Measurements from ENCODE around the gene TNIK. TPM values are rescaled to one million over a fixed set of nuclear protein-coding genes. Genes with fewer than 3 reads are reported as not detected.

The TNIK gene
- polyA plus RNA-seq, 3 donors from 2014 or later: 4.7 to 28.9 (median 13.7) TPM

DNA sequence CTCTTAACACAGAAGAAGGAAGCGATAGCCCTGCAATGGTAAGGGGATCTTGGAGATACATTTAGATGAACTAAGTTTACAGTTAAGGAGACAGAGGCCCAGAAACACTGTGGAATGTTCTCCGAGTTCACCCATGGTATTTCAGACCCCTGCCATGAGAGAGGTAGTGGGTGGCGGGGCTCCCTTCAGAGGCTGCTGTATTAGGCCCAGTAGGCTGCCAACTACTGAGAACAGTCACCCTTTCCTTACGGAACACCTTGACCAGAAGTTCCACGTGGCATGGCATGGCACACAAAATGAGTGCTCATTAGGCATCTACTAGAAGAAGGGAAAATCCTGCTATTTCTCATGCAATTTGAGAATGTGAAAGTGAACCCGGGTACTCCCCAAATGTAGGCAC lies 195.4 kb downstream of the TNIK start:
- peaks cover 64 to 89% of the 10 kb centered on the region in 2 donors for H3K4me1 Mint-ChIP-seq
- DNase-seq: no peak
- no peaks in the 10 kb centered on the region for H3K9me3 Mint-ChIP-seq
- H3K36me3 Mint-ChIP-seq: no peaks in the 10 kb centered on the region
- peaks cover 0 to 3% (median 2%) of the 10 kb centered on the region in 3 donors for H3K27me3 Mint-ChIP-seq (ENCODE audit: low read depth in 3 of 3)
- H3K27ac Mint-ChIP-seq: no peak overlapping the region
- H3K4me3 Mint-ChIP-seq: no peak overlapping the region

DNA sequence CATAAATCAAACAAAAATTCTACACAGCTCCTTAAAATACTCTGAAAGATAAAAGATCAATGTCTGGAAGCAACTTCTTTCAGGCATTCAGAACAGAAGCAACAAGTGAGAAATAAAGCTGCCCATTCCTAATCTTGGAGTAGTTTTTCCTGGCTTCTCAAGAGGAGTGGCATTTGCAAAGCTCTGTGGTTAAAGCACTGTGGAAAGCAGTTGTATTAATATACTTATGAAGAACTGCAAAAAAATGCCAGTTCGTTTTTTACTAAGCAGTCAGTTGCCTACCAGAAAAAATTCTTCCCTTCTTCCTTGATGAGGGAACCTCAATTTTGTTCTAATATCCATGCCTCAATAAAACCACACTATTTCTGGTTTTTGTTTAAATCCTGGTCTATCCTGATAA lies 197.8 kb downstream of the TNIK start:
- H3K4me3 Mint-ChIP-seq: no peak overlapping the region
- peak overlapping the region in 2 of 6 donors; percentile 31 to 49 for H3K27ac Mint-ChIP-seq
- H3K9me3 Mint-ChIP-seq: no peaks in the 10 kb centered on the region
- H3K4me1 Mint-ChIP-seq: peaks cover 60 to 90% of the 10 kb centered on the region in 2 donors
- H3K27me3 Mint-ChIP-seq (ENCODE audit: low read depth in 3 of 3): peaks cover 0 to 3% (median 2%) of the 10 kb centered on the region in 3 donors
- no peaks in the 10 kb centered on the region for H3K36me3 Mint-ChIP-seq
- DNase-seq: no peak

DNA sequence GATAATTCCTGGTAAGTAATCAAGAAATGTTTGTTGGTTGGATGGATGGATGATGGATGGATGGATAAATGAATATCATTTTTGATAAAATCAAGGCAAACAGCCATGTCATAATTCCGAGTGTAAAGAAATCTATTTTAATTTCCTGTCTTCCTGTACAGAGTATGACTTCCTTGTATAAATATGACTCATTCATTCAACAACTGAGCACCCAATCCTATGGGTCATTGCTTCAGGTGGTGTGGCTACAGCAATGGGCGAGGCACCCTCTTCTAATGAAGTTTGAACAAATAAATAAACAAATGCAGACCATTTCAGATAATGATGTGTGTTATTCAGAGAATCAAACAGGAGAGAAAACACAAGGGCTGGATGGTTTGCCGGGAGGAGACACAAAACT lies 198.7 kb downstream of the TNIK start:
- H3K9me3 Mint-ChIP-seq: no peaks in the 10 kb centered on the region

DNA sequence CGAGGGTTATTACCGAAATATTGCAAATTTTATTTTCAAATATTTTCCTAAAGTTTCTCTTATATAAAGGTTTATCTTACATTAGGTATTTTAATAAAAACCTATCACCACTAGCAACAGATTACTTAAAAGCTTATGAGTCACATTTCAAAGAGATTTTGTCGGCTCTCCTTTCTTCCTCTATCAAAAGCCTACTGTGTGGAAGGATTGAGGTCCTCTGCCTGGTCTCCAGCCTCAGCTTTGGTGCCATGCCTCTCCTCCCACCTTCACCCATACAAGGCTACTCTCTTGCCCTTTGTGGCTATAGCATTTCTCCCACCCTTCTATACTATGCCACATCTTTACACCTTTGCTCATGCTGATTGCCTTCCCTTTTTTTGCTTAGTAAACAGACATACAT lies 199.3 kb downstream of the TNIK start:
- Mint-ChIP-seq H3K4me1 (peaks cover 61 to 90% of the 10 kb centered on the region in 2 donors), H3K27ac (peak overlapping the region in 2 of 6 donors; percentile 8 to 25), H3K4me3 (no peak overlapping the region), H3K27me3 (ENCODE audit: low read depth in 3 of 3) (peaks cover 0 to 3% (median 2%) of the 10 kb centered on the region in 3 donors), H3K36me3 (no peaks in the 10 kb centered on the region), H3K9me3 (no peaks in the 10 kb centered on the region)
- no peak for DNase-seq

More for the DNA sequence above, 198.7 kb downstream of the TNIK start:
- H3K36me3 Mint-ChIP-seq: no peaks in the 10 kb centered on the region
- peak overlapping the region in 2 of 6 donors; percentile 1 to 8 for H3K27ac Mint-ChIP-seq
- no peak for DNase-seq
- H3K4me3 Mint-ChIP-seq: peak overlapping the region in 1 of 5 donors; percentile 18
- peaks cover 0 to 3% (median 2%) of the 10 kb centered on the region in 3 donors for H3K27me3 Mint-ChIP-seq (ENCODE audit: low read depth in 3 of 3)
- peaks cover 60 to 90% of the 10 kb centered on the region in 2 donors for H3K4me1 Mint-ChIP-seq

DNA sequence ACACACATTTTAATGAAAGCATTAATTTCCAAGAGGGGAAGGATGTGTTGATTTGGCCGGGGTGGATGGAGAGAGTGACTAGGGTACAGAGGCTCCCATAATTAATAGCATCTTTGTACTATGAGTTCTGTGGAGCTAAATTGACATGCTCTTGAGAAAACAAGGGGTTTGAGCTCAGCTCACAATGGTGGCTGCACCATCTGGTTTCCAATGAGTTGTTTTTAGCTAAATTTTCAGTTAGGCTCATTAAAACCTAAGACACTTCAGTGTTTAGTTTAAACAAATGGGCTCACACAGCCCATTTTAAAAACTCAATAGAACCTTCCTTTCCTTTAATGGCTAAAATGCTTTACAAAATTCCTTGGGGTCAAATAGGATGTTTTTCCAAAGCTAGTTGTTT lies 199.7 kb downstream of the TNIK start:
- H3K27ac Mint-ChIP-seq: no peak overlapping the region
- H3K36me3 Mint-ChIP-seq: no peaks in the 10 kb centered on the region
- no peaks in the 10 kb centered on the region for H3K9me3 Mint-ChIP-seq
- H3K4me3 Mint-ChIP-seq: no peak overlapping the region
- peaks cover 61 to 90% of the 10 kb centered on the region in 2 donors for H3K4me1 Mint-ChIP-seq
- no peak for DNase-seq
- peaks cover 0 to 3% (median 2%) of the 10 kb centered on the region in 3 donors for H3K27me3 Mint-ChIP-seq (ENCODE audit: low read depth in 3 of 3)

DNA sequence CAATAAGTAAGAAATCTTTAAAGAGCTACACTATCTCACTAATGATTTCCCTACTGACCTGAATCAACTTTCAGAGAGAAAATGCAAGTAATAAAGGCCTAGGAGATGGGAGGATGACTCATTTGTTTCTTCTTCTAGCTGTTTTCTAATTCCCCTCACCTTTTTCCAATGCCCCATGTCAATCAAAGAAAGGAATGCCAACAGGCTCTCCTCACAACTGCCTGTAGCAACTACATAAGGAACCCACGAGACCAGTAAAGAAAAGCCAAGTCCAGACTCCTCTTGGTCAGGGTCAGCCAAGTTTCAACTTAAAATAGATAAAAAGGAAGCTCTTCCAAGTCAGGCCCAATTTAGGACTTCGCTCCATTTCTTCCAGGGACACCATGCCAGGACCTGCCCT lies 201.9 kb downstream of the TNIK start:
- no peaks in the 10 kb centered on the region for H3K36me3 Mint-ChIP-seq
- peaks cover 76 to 98% of the 10 kb centered on the region in 2 donors for H3K4me1 Mint-ChIP-seq
- DNase-seq: no peak
- peaks cover 0 to 3% (median 0%) of the 10 kb centered on the region in 3 donors for H3K27me3 Mint-ChIP-seq (ENCODE audit: low read depth in 3 of 3)
- H3K9me3 Mint-ChIP-seq: no peaks in the 10 kb centered on the region
- peak overlapping the region in 5 of 6 donors; percentile 15 to 94 (median 55) for H3K27ac Mint-ChIP-seq
- H3K4me3 Mint-ChIP-seq: peak overlapping the region in 1 of 5 donors; percentile 22

DNA sequence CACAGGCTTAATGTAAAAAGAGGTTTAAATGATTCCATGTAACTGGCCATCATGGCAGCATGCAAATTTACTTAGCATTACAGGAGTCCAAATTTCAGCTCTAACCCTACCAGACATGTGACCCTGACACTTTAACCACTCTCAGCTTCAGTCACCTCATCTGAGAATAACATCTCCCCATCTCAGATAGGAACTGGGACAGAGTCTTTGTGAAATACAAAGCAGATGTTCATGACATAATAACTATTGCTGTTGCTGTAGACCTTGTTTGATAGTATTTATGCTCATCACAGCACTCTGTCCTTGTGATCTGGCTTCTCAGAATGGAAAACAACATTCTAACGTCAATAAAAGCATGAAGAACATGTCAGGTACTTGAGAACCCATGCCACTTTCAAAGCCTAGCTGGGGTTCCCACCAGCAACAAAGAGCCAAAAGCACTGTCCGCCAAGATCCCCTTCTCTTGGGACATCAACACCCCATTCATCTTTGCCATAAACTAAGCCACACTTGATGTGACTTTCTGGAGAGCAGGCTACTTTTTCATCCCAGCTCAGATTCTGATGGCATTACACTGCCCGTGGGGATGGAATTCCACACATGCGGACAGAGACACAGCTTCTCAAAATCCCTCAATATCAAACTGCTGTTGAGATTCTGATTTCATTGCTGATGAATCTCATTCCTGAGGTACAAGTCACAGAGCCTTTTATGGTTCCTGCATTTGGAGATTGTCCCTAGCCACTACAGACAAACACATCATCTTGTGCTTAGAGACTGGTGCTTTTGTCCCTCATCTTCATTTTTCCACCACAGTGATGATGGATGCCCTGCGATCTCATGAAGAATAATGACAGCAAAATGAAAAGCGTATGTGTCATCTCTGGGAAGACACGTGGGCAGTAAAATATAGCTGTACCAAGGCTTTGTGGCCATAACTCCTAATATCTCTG lies 202.7 kb downstream of the TNIK start:
- peaks cover 73 to 96% of the 10 kb centered on the region in 2 donors for H3K4me1 Mint-ChIP-seq
- H3K27ac Mint-ChIP-seq: peak overlapping the region; percentile 53 to 94 (median 71)
- no peaks in the 10 kb centered on the region for H3K9me3 Mint-ChIP-seq
- DNase-seq: no peak
- no peaks in the 10 kb centered on the region for H3K36me3 Mint-ChIP-seq
- H3K4me3 Mint-ChIP-seq: peak overlapping the region in 4 of 5 donors; percentile 30 to 52 (median 40)
- H3K27me3 Mint-ChIP-seq (ENCODE audit: low read depth in 3 of 3): no peaks in the 10 kb centered on the region

DNA sequence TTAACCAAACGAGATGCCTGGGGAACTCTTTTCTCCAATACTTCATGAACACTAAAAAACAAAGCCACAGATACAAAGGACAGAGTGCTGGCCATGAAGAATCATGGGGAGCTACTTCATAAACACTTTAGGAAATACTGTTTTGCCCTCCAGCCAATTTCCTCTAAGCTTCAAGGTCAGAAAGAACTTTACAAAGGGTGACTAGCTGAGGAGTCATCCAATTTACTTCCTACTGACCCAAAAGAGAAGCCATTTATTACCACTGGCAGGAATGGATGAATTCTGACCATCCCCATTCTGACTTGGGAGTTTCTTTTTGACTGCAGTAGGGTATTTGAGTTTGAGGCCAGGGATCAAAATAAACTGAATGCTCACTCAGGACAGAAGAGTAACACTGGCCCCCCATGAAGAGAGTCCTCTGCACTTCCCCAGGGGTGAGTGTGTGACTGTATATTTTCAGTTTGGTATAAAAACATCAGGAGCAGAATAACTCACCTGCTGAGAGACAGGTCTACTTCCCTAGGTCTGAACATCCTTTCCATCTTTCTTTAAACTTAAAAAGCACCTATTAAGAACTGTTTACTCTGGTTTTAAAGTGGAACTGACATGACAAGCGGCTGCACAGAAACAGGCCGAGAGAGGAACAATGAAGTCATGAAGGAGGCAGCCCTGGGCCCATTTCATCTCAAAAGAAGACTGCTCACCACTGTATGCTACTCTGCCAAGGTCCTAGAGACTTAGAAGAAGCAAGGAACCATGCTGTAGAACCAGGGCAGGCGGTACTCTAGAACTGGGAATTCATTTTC lies 203.6 kb downstream of the TNIK start:
- Mint-ChIP-seq H3K4me1 (peaks cover 70 to 96% of the 10 kb centered on the region in 2 donors), H3K27ac (peak overlapping the region; percentile 63 to 94 (median 80)), H3K4me3 (peak overlapping the region in 4 of 5 donors; percentile 30 to 52 (median 42)), H3K36me3 (no peaks in the 10 kb centered on the region), H3K27me3 (ENCODE audit: low read depth in 3 of 3) (no peaks in the 10 kb centered on the region), H3K9me3 (no peaks in the 10 kb centered on the region)
- no peak for DNase-seq

DNA sequence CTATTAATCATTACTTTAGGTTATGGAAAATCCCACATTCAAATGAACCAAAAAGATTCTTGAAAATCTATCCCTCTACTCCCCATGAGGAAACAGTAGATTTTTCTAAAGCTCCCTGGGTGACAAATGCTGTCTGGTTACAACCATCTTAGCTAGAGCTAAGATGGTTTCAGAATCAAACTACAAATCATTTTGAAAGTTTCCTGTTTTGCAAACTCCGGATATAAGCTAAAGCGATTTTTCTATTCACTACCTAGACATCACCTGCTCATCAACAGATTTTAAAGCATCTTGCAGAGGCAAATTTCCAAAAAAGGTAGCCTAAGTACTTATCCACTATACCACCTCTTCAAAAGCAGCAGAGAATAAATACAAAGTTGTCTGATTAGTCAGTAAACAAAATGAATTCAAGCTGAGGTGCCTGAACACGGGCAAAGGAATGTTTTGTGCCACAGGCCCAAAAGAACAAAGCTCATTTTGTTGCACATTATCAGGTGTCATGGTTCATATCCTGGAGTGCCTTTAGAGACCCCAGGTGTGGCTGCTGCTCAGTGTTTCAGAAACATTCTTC lies 204.9 kb downstream of the TNIK start:
- no peaks in the 10 kb centered on the region for H3K36me3 Mint-ChIP-seq
- peaks cover 67 to 98% of the 10 kb centered on the region in 2 donors for H3K4me1 Mint-ChIP-seq
- DNase-seq: peak in 2 of 3 donors; percentile 8 to 17
- peak overlapping the region; percentile 58 to 84 (median 70) for H3K4me3 Mint-ChIP-seq
- H3K27me3 Mint-ChIP-seq (ENCODE audit: low read depth in 3 of 3): no peaks in the 10 kb centered on the region
- no peaks in the 10 kb centered on the region for H3K9me3 Mint-ChIP-seq
- peak overlapping the region; percentile 79 to 95 (median 90) for H3K27ac Mint-ChIP-seq

DNA sequence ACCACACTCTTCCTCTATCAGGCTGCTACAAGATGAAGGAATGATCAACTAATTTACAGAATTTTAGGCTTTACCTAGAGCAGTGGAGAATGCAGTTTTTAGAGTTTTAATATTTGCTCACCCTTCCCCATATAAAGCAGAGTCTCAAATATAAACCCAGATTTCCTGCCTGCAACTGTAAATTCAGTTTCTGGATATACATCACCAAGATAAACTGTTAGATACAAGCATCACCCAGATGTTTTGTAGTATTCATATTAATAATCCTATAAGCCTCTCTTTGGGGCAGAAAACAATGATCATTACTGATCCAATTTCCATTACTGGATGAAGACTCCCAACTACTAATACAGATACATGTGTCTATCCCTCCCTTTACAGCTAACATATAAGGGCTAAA lies 205.9 kb downstream of the TNIK start:
- Mint-ChIP-seq H3K4me1 (peaks cover 68 to 87% of the 10 kb centered on the region in 2 donors), H3K36me3 (no peaks in the 10 kb centered on the region), H3K9me3 (no peaks in the 10 kb centered on the region), H3K27me3 (ENCODE audit: low read depth in 3 of 3) (no peaks in the 10 kb centered on the region), H3K27ac (peak overlapping the region in 5 of 6 donors; percentile 63 to 91 (median 79)), H3K4me3 (peak overlapping the region in 1 of 5 donors; percentile 55)
- no peak for DNase-seq

DNA sequence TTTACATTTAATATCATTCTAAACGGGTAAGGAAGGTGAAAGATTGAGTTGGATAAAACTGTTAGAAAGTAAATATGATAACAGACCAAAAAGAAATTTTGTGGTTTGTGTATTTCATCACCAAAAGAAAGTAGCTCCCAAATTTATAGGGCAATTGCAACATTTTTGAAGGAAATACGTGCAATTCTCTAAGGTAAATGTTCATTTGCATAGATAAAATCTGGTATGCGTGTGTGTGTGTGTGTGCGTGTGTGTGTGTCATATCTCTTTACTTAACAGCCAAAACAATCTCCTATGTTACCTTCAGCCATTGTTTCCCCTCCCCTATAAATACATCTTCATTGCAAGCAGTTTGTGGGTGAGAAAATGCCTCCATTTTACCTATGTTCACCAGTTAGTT lies 208.4 kb downstream of the TNIK start:
- Mint-ChIP-seq H3K9me3 (no peaks in the 10 kb centered on the region), H3K36me3 (no peaks in the 10 kb centered on the region), H3K27me3 (ENCODE audit: low read depth in 3 of 3) (no peaks in the 10 kb centered on the region), H3K4me3 (no peak overlapping the region), H3K4me1 (peaks cover 45 to 63% of the 10 kb centered on the region in 2 donors), H3K27ac (no peak overlapping the region)
- no peak for DNase-seq

DNA sequence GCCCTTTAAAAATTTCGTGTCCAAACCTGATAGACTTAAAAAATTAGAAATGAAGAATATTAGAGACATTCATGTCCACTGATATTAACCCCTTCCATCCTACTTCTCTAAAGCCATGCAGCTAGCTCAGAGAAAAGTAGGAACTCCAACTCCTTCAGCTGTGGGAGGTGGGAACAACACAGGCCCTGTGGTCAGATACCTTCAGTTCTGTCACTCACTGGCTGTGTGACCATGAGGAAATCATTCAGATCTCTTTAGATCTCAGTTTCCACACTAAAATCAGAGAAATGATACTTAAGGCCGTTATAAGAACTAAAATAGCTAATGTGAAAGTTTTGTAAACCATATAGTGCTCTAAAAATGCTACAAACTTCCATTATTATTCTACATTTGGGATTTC lies 209.8 kb downstream of the TNIK start:
- no peak overlapping the region for H3K4me3 Mint-ChIP-seq
- peaks cover 32 to 49% of the 10 kb centered on the region in 2 donors for H3K4me1 Mint-ChIP-seq
- H3K36me3 Mint-ChIP-seq: no peaks in the 10 kb centered on the region
- no peaks in the 10 kb centered on the region for H3K9me3 Mint-ChIP-seq
- DNase-seq: no peak
- H3K27ac Mint-ChIP-seq: peak overlapping the region in 1 of 6 donors; percentile 46
- no peaks in the 10 kb centered on the region for H3K27me3 Mint-ChIP-seq (ENCODE audit: low read depth in 3 of 3)

DNA sequence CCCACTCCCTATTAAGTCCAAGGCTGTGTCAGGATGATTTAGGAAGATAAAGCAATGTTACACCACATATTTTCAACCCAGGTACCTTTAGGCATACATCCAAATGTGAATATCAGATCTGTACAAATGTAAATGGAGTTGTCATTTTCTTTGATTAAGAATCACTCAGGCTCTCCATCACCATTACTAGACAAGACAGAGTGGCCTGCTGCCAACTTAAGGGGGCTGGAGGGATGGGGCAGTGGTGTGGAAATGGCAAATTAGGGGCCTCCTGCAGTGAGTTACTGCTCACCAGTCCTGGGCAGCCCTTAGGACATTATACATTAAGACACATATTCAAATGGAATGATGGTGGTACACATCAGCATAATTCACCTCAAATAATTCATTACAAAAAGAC lies 211.0 kb downstream of the TNIK start:
- Mint-ChIP-seq H3K36me3 (no peaks in the 10 kb centered on the region), H3K9me3 (no peaks in the 10 kb centered on the region), H3K4me1 (peaks cover 21 to 37% of the 10 kb centered on the region in 2 donors), H3K4me3 (no peak overlapping the region), H3K27me3 (ENCODE audit: low read depth in 3 of 3) (no peaks in the 10 kb centered on the region), H3K27ac (peak overlapping the region in 2 of 6 donors; percentile 22 to 25)
- no peak for DNase-seq
